H1 (cell line): ENCODE data around the gene MYO18A. TPM values are rescaled to one million over a fixed set of nuclear protein-coding genes. Genes with fewer than 3 reads are reported as not detected.
A peak's percentile ranks its signal among the peaks of the same experiment; 100 is the strongest.

Experiments
- ASH2L ChIP-seq: fragments of 200-600, 300-600 bp; sonication (generic); IDR thresholded peaks from one replicate; pipeline ENCODE4 v1.7.1; 2017; ENCODE audit warnings: low read length
- YY1 ChIP-seq: IDR thresholded peaks from 2 replicates; pipeline ENCODE4 v1.6.1; 2011; ENCODE audit warnings: low read depth, mild to moderate bottlenecking, low read length
- polyA plus RNA-seq, 7 experiments: library from polyadenylated mRNA; depleted of rRNA in 3 of 7; stranded (reverse) in 5 of 7; unstranded in 2 of 7; fragments of >200 nt in 5 of 7; fragments of 200-250 nt in 2 of 7; gene quantifications; 1 replicate in 5 of 7; 2 replicates in 1 of 7; 4 replicates in 1 of 7; pipeline versions ENCODE4 v1.2.1 to v1.2.3, GENCODE V29; 2011 to 2013; ENCODE audit warnings: missing spikeins in 2 of 7, mixed read lengths in 2 of 7
- total RNA-seq: library from RNA; stranded (reverse); fragmentation: NEBNext Ultra II Directional; extraction: Animal tissue kit (Norgen Biotek cat#: 25700); gene quantifications from 2 replicates; pipeline ENCODE4 v1.2.1, GENCODE V29; 2021

Gene MYO18A
- total and polyA plus RNA-seq, 2 of the 8 experiments (the other 6 are each of a cell fraction or from before 2014, with no cell fraction given): 7.6 to 43.8 TPM

- TF ChIP-seq YY1: peak; percentile 83
- TF ChIP-seq ASH2L: peak; percentile 46
Measured at GRCh38 chr17:29042679-29043538, 137.3 kb downstream of the MYO18A start, which contains the start of gene PIPOX (continued).
